Naive thymus-derived CD4-positive, alpha-beta T cell (primary cell): ENCODE data around the gene DUSP23. TPM values are rescaled to one million over a fixed set of nuclear protein-coding genes. Genes with fewer than 3 reads are reported as not detected.

Source experiments
- ATAC-seq: fragments of 150-1000 bp; cut with Tn5 transposase; 2 replicates; pipeline ENCODE4 v1.10.0; 2021; ENCODE audit warnings: mild to moderate bottlenecking, moderate library complexity
- CTCF ChIA-PET: fragments of 350-600 bp; sonication (Branson Sonifier 250); formaldehyde crosslinking; loops from one replicate; lab custom pipeline; 2021; ENCODE audit warnings: antibody characterized with exemption; lab: Charles Lee
- POLR2A ChIA-PET: fragments of 350-600 bp; sonication (Branson Sonifier 250); formaldehyde crosslinking; loops from one replicate; lab custom pipeline; 2021; ENCODE audit warnings: antibody characterized with exemption, inconsistent platforms; lab: Charles Lee
- DNase-seq, 9 donors: peaks; one replicate each; pipeline versions ENCODE4 v3.0.0 to v3.0.0-alpha.2; 2020 to 2022; ENCODE audit warnings: mixed read lengths in 1 of 9
- H3K27ac ChIP-seq: one replicate; pipeline ENCODE4 v1.7.0; 2013; ENCODE audit warnings: mild to moderate bottlenecking, low read depth, low read length, moderate library complexity
- H3K27me3 ChIP-seq, 2 donors: one replicate each; pipeline ENCODE4 v1.7.0; 2013; ENCODE audit warnings: low read length in 2 of 2, mild to moderate bottlenecking in 2 of 2, moderate library complexity in 2 of 2; ENCODE audit not compliant: control insufficient read depth in 2 of 2, insufficient read depth in 2 of 2
- H3K36me3 ChIP-seq, 3 experiments: 1 replicate in 2 of 3; 2 replicates in 1 of 3; pipeline ENCODE4 v1.7.0; 2013; ENCODE audit warnings: low read length in 3 of 3, mild to moderate bottlenecking in 3 of 3, moderate library complexity in 1 of 3; ENCODE audit not compliant: insufficient read depth in 3 of 3, control insufficient read depth in 2 of 3
- H3K4me1 ChIP-seq, 2 donors: one replicate each; pipeline ENCODE4 v1.7.0; 2013; ENCODE audit warnings: low read length in 2 of 2, mild to moderate bottlenecking in 2 of 2, moderate library complexity in 1 of 2; ENCODE audit not compliant: control insufficient read depth in 2 of 2, insufficient read depth in 2 of 2
- H3K4me3 ChIP-seq: 2 replicates; pipeline ENCODE4 v1.7.0; 2013; ENCODE audit warnings: mild to moderate bottlenecking, low read length
- H3K9me3 ChIP-seq, 3 experiments: 1 replicate in 2 of 3; 2 replicates in 1 of 3; pipeline ENCODE4 v1.7.0; 2013; ENCODE audit warnings: low read length in 3 of 3; ENCODE audit not compliant: control insufficient read depth in 2 of 3
- H3K27ac Mint-ChIP-seq, 9 donors: one replicate each; pipeline ENCODE4 v1.8.0; 2020 to 2022; ENCODE audit warnings: mixed read lengths in 9 of 9, mild to moderate bottlenecking in 8 of 9, moderate library complexity in 5 of 9, inconsistent platforms in 2 of 9
- H3K27me3 Mint-ChIP-seq, 5 donors: one replicate each; pipeline ENCODE4 v1.8.0; 2021 to 2022; ENCODE audit warnings: mixed read lengths in 5 of 5, mild to moderate bottlenecking in 1 of 5
- H3K36me3 Mint-ChIP-seq, 5 donors: one replicate each; pipeline ENCODE4 v1.8.0; 2020 to 2022; ENCODE audit warnings: mixed read lengths in 5 of 5, mild to moderate bottlenecking in 3 of 5, inconsistent platforms in 1 of 5
- H3K4me1 Mint-ChIP-seq, 7 donors: one replicate each; pipeline ENCODE4 v1.8.0; 2020 to 2022; ENCODE audit warnings: mixed read lengths in 7 of 7, mild to moderate bottlenecking in 3 of 7, inconsistent platforms in 1 of 7
- H3K4me3 Mint-ChIP-seq, 10 donors: one replicate each; pipeline ENCODE4 v1.8.0; 2020 to 2022; ENCODE audit warnings: mild to moderate bottlenecking in 10 of 10, mixed read lengths in 10 of 10, moderate library complexity in 6 of 10, inconsistent platforms in 2 of 10
- H3K9me3 Mint-ChIP-seq, 11 donors: one replicate each; pipeline ENCODE4 v1.8.0; 2020 to 2022; ENCODE audit warnings: mixed read lengths in 11 of 11, mild to moderate bottlenecking in 4 of 11, inconsistent platforms in 1 of 11, moderate library complexity in 1 of 11
- intact Hi-C, 2 donors: fragments of 100-400 bp; cut with micrococcal nuclease; formaldehyde crosslinking; loops; one replicate each; pipeline ENCODE4 v1.15.1; 2023
- polyA plus RNA-seq, 2 donors: library from polyadenylated mRNA; unstranded; fragments of 300-500 nt; fragmentation: Illumina TruSeq; gene quantifications; one replicate each; pipeline ENCODE4 v1.2.3, GENCODE V29; 2021
- total RNA-seq, 6 experiments: library from RNA in 5 of 6; stranded (reverse) in 5 of 6; gene quantifications; 1 replicate in 5 of 6; 2 replicates in 1 of 6; pipeline ENCODE4 v1.2.3 and lab custom pipeline; 2021 to 2026

DUSP23 gene
- total and polyA plus RNA-seq, 7 experiments from 2014 or later = 7.4 to 38.0 (median 13.9) TPM

- H3K36me3 ChIP-seq = no peaks in the 10 kb centered on the region
- no peaks in the 10 kb centered on the region for H3K27me3 ChIP-seq
- Mint-ChIP-seq H3K9me3 (peaks cover 0 to 3% (median 0%) of the 10 kb centered on the region in 11 donors), H3K27ac (no peak overlapping the region), H3K4me3 (peak overlapping the region in 2 of 10 donors; percentile 1 to 63), H3K4me1 (peaks cover 13 to 31% (median 16%) of the 10 kb centered on the region in 7 donors), H3K36me3 (no peaks in the 10 kb centered on the region), H3K27me3 (peaks cover 0 to 76% (median 8%) of the 10 kb centered on the region in 5 donors)
- intact Hi-C loops = no loop called here
- CTCF ChIA-PET = interaction anchor here (12.2 kb wide), 1 partner anchor 89 kb away, joined by 226 read pairs; no protein-coding TSS in a partner anchor
- POLR2A ChIA-PET = interaction anchor here (0.5 kb wide), 1 partner anchor 223 kb away, joined by 3 read pairs; no protein-coding TSS in a partner anchor
- H3K4me1 ChIP-seq = peaks cover 8 to 71% of the 10 kb centered on the region in 2 donors
- H3K9me3 ChIP-seq = no peaks in the 10 kb centered on the region
- no peak overlapping the region for H3K4me3 ChIP-seq
- ATAC-seq = no peak
- H3K27ac ChIP-seq = no peak overlapping the region
- no peak for DNase-seq
Measured at GRCh38 chr1:159803956-159804689, 23.4 kb downstream of the DUSP23 start.

DNA sequence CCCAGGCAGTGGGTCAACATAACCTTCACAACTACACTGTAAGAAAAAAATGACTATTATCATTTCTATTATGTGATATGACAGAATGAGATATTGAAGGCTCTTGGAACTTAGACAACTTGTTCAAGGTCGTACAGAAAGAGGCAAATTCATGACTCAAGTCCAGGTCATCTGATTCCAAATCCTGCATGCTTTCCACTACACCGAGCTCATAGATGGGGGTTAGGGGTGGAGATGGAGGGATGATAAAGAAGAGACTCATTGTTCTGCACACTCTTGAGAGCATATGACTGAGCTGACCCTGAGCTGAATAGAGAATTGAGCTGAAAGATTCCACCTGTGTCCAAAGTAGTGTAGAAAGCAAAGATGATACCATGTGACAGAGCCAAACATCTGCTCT is 24.2 kb downstream of the DUSP23 start:
- intact Hi-C loops = no loop called here
- H3K4me1 ChIP-seq = peaks cover 6 to 63% of the 10 kb centered on the region in 2 donors
- no peaks in the 10 kb centered on the region for H3K27me3 ChIP-seq
- H3K27ac ChIP-seq = no peak overlapping the region
- H3K36me3 Mint-ChIP-seq = no peaks in the 10 kb centered on the region
- H3K9me3 ChIP-seq = no peaks in the 10 kb centered on the region
- ATAC-seq = no peak
- no peak overlapping the region for H3K4me3 Mint-ChIP-seq
- CTCF ChIA-PET = interaction anchor here (12.2 kb wide), 1 partner anchor 88 kb away, joined by 226 read pairs; no protein-coding TSS in a partner anchor
- peaks cover 0 to 74% (median 8%) of the 10 kb centered on the region in 5 donors for H3K27me3 Mint-ChIP-seq
- peaks cover 10 to 26% (median 12%) of the 10 kb centered on the region in 7 donors for H3K4me1 Mint-ChIP-seq
- H3K9me3 Mint-ChIP-seq = peaks cover 0 to 3% (median 0%) of the 10 kb centered on the region in 11 donors
- POLR2A ChIA-PET = interaction anchor here (0.5 kb wide), 1 partner anchor 222 kb away, joined by 3 read pairs; no protein-coding TSS in a partner anchor
- no peaks in the 10 kb centered on the region for H3K36me3 ChIP-seq
- H3K4me3 ChIP-seq = no peak overlapping the region
- no peak for DNase-seq
- H3K27ac Mint-ChIP-seq = peak overlapping the region in 1 of 9 donors; percentile 28

DNA sequence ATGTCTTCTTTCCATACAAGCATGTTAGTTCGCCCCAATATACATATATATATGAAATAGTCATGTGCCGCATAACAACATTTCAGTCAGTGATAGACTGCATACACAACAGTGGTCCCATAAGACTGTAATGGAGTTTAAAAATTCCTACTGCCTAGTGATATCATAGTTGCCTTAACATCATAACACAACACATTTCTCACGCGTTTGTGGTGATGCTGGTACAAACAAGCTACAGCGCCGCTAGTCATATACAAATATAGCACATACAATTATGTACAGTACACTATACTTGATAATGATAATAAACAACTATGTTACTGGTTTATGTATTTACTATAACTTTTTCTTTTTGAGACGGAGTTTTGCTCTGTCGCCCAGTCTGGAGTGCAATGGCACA is 35.2 kb downstream of the DUSP23 start:
- H3K4me1 ChIP-seq = no peaks in the 10 kb centered on the region
- H3K4me3 ChIP-seq = no peak overlapping the region
- no peak overlapping the region for H3K27ac Mint-ChIP-seq
- ChIA-PET CTCF (no interaction called here), POLR2A (no interaction called here)
- DNase-seq (no peak), ATAC-seq (no peak)
- peaks cover 0 to 5% (median 0%) of the 10 kb centered on the region in 7 donors for H3K4me1 Mint-ChIP-seq
- H3K4me3 Mint-ChIP-seq = no peak overlapping the region
- peaks cover 0 to 39% (median 0%) of the 10 kb centered on the region in 5 donors for H3K27me3 Mint-ChIP-seq
- H3K9me3 ChIP-seq = no peaks in the 10 kb centered on the region
- no peak overlapping the region for H3K27ac ChIP-seq
- H3K27me3 ChIP-seq = no peaks in the 10 kb centered on the region
- intact Hi-C loops = no loop called here
- H3K36me3 ChIP-seq = no peaks in the 10 kb centered on the region
- H3K36me3 Mint-ChIP-seq = no peaks in the 10 kb centered on the region
- no peaks in the 10 kb centered on the region for H3K9me3 Mint-ChIP-seq

DNA sequence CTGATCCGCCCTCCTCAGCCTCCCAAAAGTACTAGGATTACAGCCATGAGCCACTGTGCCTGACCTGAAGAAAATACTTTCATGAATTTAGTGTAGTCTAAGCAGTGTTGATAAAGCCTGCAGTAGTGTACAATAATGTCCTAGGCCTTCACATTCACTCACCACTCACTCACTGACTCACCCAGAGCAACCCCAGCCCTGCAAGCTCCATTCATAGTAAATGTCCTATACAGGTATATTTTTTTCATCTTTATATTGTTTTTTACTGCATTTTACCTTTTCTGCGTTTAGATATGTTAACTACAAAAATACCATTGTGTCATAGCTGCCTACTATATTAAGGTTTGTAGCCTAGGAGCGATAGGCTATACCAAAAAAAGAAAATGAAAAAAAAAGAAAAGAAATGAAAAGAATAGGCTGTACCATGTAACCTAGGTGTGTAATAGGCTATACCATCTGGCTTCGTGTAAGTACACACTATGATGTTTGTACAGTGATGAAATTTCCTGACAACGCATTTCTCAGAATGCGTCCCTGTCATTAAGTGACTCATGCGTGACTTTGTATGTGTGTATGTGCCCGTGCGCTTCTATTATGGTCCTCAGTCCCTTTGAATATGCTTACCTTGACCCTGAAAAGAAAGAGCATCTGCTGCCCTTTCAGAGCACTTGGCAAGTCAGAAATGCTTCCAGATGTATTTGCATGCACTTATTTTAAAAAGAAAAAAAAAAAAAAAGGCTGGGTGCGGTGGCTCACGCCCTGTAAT is 36.7 kb downstream of the DUSP23 start:
- no peaks in the 10 kb centered on the region for H3K9me3 Mint-ChIP-seq
- CTCF ChIA-PET = interaction anchor here (1.1 kb wide), 1 partner anchor 18 kb away, joined by 3 read pairs; no protein-coding TSS in a partner anchor
- ATAC-seq (no peak), DNase-seq (no peak)
- no peak overlapping the region for H3K27ac ChIP-seq
- H3K4me1 ChIP-seq = no peaks in the 10 kb centered on the region
- no peaks in the 10 kb centered on the region for H3K36me3 Mint-ChIP-seq
- H3K4me1 Mint-ChIP-seq = peaks cover 0 to 5% (median 0%) of the 10 kb centered on the region in 7 donors
- POLR2A ChIA-PET = no interaction called here
- no peak overlapping the region for H3K4me3 ChIP-seq
- intact Hi-C loops = no loop called here
- peaks cover 0 to 39% (median 0%) of the 10 kb centered on the region in 5 donors for H3K27me3 Mint-ChIP-seq
- H3K9me3 ChIP-seq = no peaks in the 10 kb centered on the region
- H3K4me3 Mint-ChIP-seq = no peak overlapping the region
- no peaks in the 10 kb centered on the region for H3K27me3 ChIP-seq
- no peaks in the 10 kb centered on the region for H3K36me3 ChIP-seq
- no peak overlapping the region for H3K27ac Mint-ChIP-seq

DNA sequence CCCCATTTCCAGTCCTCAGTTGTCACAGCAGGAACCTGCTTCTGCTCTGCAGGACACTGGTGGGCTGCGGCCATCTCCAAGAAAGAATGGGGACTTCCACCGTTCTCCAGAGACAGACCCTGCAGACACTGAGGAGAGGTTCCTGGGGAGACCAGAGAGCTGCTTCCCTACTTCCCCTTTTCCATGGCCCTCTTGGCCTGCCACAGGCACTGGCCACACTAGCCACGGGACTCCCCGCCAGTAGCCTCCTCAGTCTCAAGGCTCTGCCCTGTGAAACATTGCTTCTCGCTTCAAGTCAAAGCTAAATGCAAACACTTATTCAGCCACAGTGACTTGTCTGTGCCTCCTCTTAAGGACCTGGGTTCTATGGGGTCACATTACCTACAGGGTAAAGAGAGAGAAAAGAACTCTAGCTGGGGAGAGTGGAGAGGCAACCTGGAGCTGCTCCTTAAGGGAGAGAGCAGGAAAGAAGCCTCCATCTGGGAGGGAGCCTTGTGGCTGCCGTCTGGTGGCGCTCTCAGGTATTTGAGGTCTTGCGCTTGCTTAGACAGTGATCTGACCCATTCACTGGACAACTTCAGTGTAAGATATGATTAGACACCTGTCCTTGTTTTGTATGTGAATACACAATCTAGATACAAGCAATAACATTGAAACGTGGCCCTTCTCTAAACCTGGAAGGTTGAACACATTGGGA is 40.6 kb downstream of the DUSP23 start:
- H3K4me3 Mint-ChIP-seq = no peak overlapping the region
- peak; percentile 37 for ATAC-seq
- H3K27ac Mint-ChIP-seq = no peak overlapping the region
- Histone ChIP-seq H3K9me3 (no peaks in the 10 kb centered on the region), H3K27ac (no peak overlapping the region), H3K27me3 (no peaks in the 10 kb centered on the region), H3K4me1 (peaks cover 12 to 28% of the 10 kb centered on the region in 2 donors), H3K4me3 (no peak overlapping the region), H3K36me3 (no peaks in the 10 kb centered on the region)
- peaks cover 14 to 32% (median 18%) of the 10 kb centered on the region in 7 donors for H3K4me1 Mint-ChIP-seq
- no peak for DNase-seq
- peaks cover 0 to 7% (median 0%) of the 10 kb centered on the region in 5 donors for H3K36me3 Mint-ChIP-seq
- H3K9me3 Mint-ChIP-seq = no peaks in the 10 kb centered on the region
- intact Hi-C loops = no loop called here
- POLR2A ChIA-PET = no interaction called here
- H3K27me3 Mint-ChIP-seq = peaks cover 0 to 58% (median 0%) of the 10 kb centered on the region in 5 donors
- CTCF ChIA-PET = interaction anchor here (0.7 kb wide), 1 partner anchor 22 kb away, joined by 3 read pairs; no protein-coding TSS in a partner anchor

- peaks cover 31 to 48% of the 10 kb centered on the region in 2 donors for H3K4me1 ChIP-seq
Measured at GRCh38 chr1:159823406-159823805, 42.6 kb downstream of the DUSP23 start.

More at GRCh38 chr1:159823406-159823805, 42.6 kb downstream of the DUSP23 start:
- ChIA-PET POLR2A (no interaction called here), CTCF (no interaction called here)
- ATAC-seq (no peak), DNase-seq (no peak)
- H3K4me3 ChIP-seq = no peak overlapping the region
- Mint-ChIP-seq H3K27ac (no peak overlapping the region), H3K36me3 (peaks cover 0 to 22% (median 0%) of the 10 kb centered on the region in 5 donors), H3K4me1 (peaks cover 34 to 53% (median 39%) of the 10 kb centered on the region in 7 donors), H3K9me3 (peaks cover 0 to 11% (median 0%) of the 10 kb centered on the region in 11 donors), H3K4me3 (no peak overlapping the region), H3K27me3 (peaks cover 0 to 55% (median 0%) of the 10 kb centered on the region in 5 donors)
- no peak overlapping the region for H3K27ac ChIP-seq
- H3K9me3 ChIP-seq = peaks cover 0 to 7% (median 0%) of the 10 kb centered on the region in 3 experiments
- no peaks in the 10 kb centered on the region for H3K36me3 ChIP-seq
- intact Hi-C loops = no loop called here
- no peaks in the 10 kb centered on the region for H3K27me3 ChIP-seq
